HG02840 (cell line): ENCODE measurements around the gene HOXA3.

Source experiments
- ATAC-seq: cut with Tn5 transposase; IDR thresholded peaks from one replicate; pipeline ENCODE4 v1.9.1; 2021; ENCODE audit warnings: mild to moderate bottlenecking, moderate library complexity, moderate number of reproducible peaks; ENCODE audit not compliant: unreplicated experiment, low FRiP score

The HOXA3 gene

DNA sequence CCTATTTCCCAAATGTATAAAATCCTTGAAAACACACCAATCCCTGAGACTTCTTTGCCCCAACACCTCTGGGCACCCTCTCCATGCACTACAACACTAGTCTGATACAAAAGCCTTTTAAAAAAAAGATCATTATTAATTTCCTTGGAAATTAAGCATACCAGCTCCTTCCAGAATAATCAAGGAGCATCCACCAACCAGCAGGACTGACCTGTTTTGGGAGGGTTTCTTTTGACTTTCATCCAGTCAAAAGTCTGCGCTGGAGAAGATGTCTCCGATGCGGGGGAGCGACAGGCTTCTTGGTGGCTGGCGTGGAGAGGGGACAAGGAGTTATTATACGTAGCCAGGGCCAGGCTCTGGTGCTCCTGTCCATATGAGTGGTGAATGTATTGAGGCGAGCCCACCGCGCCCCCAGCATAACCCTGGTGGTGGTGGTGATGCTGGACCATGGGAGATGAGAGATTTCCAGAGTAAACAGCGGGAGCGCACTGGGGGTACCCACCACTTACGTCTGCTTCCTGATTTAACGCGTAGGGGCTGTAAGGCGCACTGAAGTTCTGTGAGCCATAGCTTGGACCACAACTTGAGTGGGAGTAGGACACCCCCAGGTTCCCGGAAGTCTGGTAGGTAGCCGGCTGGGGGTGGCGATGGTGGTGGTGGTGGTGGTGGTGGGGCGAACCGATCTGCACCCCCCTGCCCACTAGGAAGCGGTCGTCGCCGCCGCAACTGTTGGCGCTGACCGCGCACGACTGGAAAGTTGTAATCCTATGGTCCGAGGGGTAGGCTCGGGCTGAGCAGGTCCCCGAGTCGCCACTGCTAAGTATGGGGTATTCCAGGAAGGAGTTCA is 57.1 kb downstream of the HOXA3 start:
- no peak for ATAC-seq

DNA sequence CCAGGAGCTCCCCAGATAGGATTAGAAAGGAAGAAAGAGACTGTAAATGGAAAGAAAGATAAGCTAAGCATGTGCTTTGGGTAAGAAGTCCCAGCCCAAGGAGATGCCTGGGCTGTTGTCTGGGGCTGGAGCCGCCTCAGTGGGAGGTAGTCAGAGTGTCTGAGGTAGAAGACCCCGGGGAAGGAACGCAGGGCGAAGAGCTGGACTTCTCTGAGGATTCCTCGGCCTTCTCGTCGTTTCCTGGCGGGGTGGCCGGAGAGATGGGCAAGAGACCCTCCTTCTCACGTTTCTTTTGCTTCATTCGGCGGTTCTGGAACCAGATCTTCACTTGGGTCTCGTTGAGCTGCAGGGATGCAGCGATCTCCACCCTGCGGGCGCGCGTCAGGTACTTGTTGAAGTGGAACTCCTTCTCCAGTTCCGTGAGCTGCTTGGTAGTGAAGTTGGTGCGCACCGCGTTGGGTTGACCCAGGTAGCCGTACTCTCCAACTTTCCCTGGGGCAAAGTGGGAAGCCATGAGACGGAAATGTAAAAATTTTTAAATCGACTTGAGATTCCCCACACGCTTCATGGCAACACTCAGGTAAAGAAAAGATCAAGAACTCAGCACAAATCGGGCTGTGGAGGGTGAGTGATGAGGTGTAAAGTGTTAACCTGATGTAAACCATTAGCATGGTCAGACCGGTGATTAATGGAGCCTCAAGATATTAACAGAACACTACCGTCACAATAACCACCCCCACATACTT is 57.9 kb downstream of the HOXA3 start:
- ATAC-seq: no peak

DNA sequence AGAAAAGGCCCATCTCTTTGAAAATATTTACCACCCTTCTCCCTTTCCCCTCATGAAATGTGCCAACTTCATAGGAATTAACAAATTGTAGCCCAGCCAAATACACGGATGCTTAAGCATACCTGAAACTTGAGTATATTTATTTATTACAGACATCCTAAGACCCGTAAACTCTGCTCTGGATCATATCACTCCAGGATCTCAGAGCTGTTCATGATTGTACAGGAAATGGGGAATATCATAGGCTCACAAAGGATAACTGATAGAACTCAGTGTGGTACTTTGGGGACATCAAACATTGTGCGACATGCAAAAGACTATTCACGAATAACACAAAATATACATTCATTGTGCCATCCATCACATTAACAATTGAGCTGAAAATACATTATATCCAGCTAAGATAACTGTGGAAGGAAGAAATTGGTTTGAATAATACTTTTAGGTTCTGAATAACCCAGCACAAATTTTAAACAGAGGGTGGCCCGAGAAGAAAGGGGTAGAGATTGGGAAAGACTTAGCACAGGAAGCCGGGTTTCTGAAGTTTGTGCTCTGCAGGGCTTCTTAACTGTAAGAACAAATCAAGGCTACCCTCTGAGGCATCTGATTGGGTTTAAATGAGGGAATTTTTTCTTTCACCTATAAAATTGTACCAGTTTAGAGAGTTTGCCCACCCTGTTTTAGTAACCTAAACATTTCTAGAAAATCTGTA is 59.0 kb downstream of the HOXA3 start:
- no peak for ATAC-seq

DNA sequence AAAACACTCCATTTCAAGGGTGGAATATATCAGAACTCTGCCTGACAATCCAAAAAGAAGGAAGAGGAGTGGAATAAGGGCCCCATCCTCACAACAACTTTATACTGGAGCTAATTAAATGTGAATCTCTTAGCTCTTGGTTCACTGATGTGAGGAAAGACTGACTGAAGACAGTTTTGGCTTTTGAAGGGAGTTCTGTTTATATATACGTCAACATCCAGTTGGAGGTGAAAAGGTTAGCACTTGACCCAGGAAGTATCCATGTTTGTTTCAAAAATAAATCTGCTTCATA is 59.6 kb downstream of the HOXA3 start:
- no peak for ATAC-seq

DNA sequence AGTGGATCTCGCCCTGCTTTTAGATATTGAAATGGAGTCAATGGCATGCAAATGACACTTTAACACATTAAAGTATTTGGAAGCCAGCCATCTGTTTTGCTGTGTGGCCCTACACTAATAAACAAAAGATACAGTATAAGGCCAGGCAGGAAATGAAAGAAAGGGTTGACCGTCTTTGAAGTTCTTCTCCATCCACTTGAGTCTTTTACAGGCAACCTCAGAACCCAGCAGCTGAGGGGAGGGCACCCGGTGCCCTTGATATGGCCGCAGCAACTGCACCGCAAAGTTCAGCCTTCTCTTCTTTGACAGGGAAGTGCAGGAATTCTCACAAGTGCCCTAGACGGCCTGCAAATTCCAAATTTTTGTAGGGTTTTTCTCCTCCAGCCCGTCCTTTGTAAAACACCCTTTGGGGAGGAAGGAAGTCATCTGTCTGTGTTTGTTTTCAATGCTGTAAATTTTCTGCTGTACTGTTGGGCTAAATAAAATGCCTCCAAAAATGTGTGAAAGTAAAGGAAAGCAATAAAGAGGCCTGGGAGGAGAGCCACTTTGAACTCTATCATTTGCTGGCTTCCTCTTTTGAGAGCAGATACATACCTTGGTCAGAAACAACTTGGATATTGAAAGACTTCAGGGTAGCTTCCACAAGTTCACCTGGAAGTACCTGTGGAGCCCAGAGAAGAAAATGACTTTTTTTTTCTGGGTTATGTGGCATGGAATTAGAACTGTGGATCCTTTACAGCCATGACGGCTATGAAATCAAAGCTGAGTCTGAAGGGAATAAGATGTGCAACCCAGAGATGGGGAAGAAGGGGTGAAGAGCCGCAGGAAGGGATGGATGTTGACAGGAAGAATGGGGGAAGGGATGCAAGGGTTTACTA is 60.2 kb downstream of the HOXA3 start:
- ATAC-seq: no peak

DNA sequence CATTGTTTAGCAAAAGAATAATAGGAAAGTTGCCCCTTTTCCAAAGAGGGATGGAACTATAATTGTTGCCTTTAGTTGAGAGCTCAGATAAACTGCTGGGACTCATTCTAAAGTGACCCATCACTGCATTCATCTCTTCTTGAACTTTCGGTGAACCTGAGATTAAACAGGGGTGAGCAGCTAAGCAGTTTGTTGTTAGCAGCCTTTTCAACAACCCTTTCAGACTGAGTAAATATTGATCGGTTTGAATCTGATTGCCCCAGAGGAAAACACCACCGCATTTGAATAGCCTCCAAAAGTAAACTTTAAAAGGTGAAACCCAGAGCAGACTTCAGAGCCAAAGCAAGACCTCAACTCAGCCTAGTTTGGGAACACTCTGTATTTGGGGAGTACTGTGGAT is 61.3 kb downstream of the HOXA3 start:
- no peak for ATAC-seq

DNA sequence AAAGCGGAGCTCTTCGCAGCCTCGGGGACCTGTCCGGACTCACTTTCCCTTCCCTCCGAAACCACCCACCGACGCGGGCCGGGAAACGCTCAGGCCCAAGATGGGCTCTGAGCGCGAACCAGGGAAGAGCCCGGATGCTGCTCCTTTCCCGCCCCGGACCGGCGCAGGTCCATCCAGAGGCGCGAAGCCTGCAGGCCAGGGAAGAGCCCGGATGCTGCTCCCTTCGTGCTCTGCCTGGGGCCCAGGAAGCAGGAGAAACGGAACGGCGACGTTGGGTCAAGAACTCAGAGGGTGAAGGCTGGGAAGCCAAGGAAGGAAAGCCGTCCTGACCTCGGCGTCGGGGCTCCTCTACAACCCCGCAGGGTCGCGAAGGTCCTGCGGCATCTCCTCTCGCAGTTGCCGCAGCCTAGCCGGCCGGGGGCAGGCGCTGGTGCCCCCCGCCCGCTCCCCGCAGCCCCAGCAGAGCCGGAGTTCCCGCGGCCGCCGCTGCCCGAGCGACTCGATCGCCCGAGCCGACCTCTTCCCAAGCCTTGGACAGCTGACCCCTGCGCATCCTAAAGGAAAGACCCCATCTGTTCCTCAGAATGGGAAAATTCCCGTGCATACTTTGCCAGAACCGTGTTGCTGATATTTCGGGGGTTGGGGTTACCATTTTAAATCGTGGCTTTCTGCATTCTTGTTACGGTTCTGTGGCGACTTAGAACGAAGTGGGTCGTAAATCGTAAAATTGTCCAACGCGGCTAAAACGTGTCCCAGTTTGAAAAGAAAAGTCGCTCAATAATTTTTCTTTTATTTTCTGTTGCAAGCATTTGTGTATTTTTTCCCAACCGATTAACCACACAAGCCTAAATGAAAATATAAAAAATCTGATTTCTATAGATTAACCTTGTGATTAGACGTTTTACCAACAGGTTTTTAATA is 64.1 kb downstream of the HOXA3 start:
- ATAC-seq: no peak

DNA sequence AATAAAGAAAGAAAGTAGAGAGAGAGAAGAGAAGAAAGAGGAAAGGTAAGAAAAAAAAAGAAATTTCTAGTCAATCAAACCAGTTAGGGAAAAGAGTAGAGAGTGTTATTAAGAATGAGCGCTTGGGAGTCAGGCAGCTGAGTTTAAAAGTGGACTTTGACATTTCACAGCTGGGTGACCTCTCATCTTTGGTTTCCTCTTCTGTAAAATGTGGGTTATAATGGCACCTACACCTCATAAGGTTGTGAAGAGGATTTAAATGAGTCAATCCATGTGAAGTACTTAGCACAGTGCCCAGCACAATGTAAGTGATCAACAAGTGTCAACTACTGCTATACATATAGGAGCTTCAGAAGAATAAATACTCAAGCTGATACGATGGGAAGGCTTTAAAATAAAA is 68.7 kb downstream of the HOXA3 start:
- ATAC-seq: no peak

DNA sequence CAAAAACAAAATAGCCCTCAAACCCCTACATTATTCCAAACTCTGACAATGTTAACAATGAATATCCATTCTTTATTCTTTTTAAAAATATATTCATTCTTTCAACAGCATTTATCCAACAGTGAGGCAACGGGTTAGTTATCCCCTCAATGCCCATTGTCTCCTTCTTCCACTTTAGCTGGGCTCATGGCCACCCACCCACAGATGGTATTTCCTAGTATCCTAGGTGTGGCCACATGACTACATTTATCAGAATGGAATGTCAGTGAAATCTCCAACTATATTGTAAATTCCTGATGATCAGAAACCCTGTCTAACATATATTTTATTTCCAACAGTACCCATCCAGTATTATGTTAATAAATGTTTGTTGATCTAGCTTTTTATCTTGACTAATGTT is 70.2 kb downstream of the HOXA3 start:
- no peak for ATAC-seq

GRCh38 chr7:27080844-27081436 is 71.4 kb downstream of the HOXA3 start:
- no peak for ATAC-seq

- ATAC-seq: no peak
Observed at GRCh38 chr7:27079234-27079975, 73.0 kb downstream of the HOXA3 start.

- ATAC-seq: no peak
Observed at GRCh38 chr7:27078616-27079233, 73.7 kb downstream of the HOXA3 start.

- ATAC-seq: no peak
Observed at GRCh38 chr7:27073076-27073475, 79.3 kb downstream of the HOXA3 start.

- ATAC-seq: no peak
Observed at GRCh38 chr7:27071622-27072390, 80.6 kb downstream of the HOXA3 start.

- no peak for ATAC-seq
Observed at GRCh38 chr7:27068259-27068658, 84.1 kb downstream of the HOXA3 start.

DNA sequence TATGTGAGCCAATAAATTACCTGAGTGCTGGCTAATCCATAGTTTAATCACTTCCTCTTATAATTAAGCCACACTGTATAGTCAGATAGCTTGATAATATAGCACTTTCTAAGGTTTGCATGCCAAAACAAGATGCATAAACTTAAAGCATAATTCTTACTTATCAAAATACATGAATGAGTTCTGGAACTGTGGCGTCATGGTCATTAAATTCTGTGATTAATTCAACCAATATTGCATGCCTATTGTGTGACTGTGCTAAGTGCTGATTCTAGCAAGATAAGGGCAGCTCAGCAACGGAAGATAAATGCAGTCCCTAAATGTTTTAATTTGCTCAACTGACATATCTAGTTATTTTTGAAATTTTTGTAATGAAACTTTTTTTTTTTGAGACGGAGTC is 86.2 kb downstream of the HOXA3 start:
- ATAC-seq: no peak

DNA sequence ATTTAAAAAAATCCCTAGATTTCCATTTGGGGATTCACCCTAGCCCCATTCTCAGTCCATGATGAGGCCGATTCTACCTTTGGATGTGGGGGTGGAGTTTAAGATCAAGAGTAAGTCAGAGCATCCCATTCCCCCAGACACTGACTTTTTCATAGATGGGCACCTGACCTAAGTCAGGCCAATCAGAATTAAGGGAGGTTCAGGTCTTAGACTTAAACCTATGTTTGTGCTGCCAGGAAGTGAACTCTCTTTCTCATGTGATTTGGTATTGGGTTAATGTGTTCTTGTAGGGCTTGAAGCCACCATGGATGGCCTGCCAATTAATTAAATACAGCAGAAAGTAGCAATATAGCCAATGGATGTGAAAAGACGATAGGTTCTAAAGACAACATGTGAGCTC is 86.7 kb downstream of the HOXA3 start:
- no peak for ATAC-seq
